ENCODE data around the gene RBM27. TPM values are rescaled to one million over a fixed set of nuclear protein-coding genes. Genes with fewer than 3 reads are reported as not detected.
A peak's percentile ranks its signal among the peaks of the same experiment; 100 is the strongest.

Gene RBM27
- total RNA-seq (2021): 29.4 to 32.6 TPM (median 29.8 TPM) in 3 replicates
- percentile 97 among the genes with signal in this experiment for Bru-seq, nascent RNA
- long read RNA-seq, experiment 1, full-length matches to known transcripts: 15 of 50 reads
- long read RNA-seq, experiment 1, partial matches to known transcripts: 9 of 50 reads
- long read RNA-seq, experiment 1, other reads (novel, unspliced or antisense): 26 of 50 reads
- long read RNA-seq, experiment 2, full-length matches to known transcripts: 1 of 52 reads
- long read RNA-seq, experiment 2, partial matches to known transcripts: 13 of 52 reads
- long read RNA-seq, experiment 2, other reads (novel, unspliced or antisense): 38 of 52 reads
- long read RNA-seq, experiment 3, partial matches to known transcripts: 1 of 2 reads
- long read RNA-seq, experiment 3, other reads (novel, unspliced or antisense): 1 of 2 reads

- H3K36me3 Mint-ChIP-seq: no peaks in the 10 kb centered on the region
- peak; percentile 100 for ATAC-seq
- ChIA-PET CTCF (no interaction called here), POLR2A (interaction anchor here (0.5 to 2.0 kb wide), 4 partner anchors 11 to 21 kb away, joined by 3 to 14 read pairs (median 6); partner anchors contain the start of gene LARS1)
- H3K27me3 Mint-ChIP-seq (ENCODE audit: low read depth): no peaks in the 10 kb centered on the region
- H3K4me3 Mint-ChIP-seq: no peak within 1 kb of the TSS
- no peaks in the 10 kb centered on the region for H3K9me3 Mint-ChIP-seq
- DNase-seq (ENCODE audit: low spot score): peak; percentile 99
- H3K4me1 Mint-ChIP-seq: peaks cover 13% of the 10 kb centered on the region
- H3K27ac Mint-ChIP-seq: no peak within 1 kb of the TSS
- TF ChIP-seq TEAD1 (CRISPR knock-in tag; IDR thresholded peaks at IDR 0.05) (peak; percentile 67; the same call in 1 of the 2 replicates), GABPB1 (CRISPR knock-in tag; IDR thresholded peaks at IDR 0.05) (peak; percentile 55; the same call in 1 of the 2 replicates), MXD4 (CRISPR knock-in tag; IDR thresholded peaks at IDR 0.05; ENCODE audit: borderline replicate concordance) (no peak), NR3C1 (CRISPR knock-in tag; conservative IDR thresholded peaks at IDR 0.05; ENCODE audit: low read depth) (no peak), FOXP4 (CRISPR knock-in tag; IDR thresholded peaks at IDR 0.05) (0 out of 2 replicates have a peak, but pooled peaks have one; percentile 18), ARID4B (CRISPR knock-in tag; IDR thresholded peaks at IDR 0.05; ENCODE audit: borderline replicate concordance) (peak; percentile 59; the same call in 1 of the 2 replicates), TEAD4 (CRISPR knock-in tag; IDR thresholded peaks at IDR 0.05) (no peak), IRF2 (CRISPR knock-in tag; IDR thresholded peaks at IDR 0.05; ENCODE audit: borderline replicate concordance, low read depth) (no peak), MYBL2 (CRISPR knock-in tag; IDR thresholded peaks at IDR 0.05) (0 out of 2 replicates have a peak, but pooled peaks have one; percentile 7), ZNF263 (CRISPR knock-in tag; IDR thresholded peaks at IDR 0.05; ENCODE audit: low read depth) (no peak), FOXJ3 (CRISPR knock-in tag; IDR thresholded peaks at IDR 0.05; ENCODE audit: borderline replicate concordance) (no peak), ZNF219 (CRISPR knock-in tag; IDR thresholded peaks at IDR 0.05; ENCODE audit: borderline replicate concordance) (no peak), ATF1 (CRISPR knock-in tag; IDR thresholded peaks at IDR 0.05) (no peak), JAZF1 (CRISPR knock-in tag; IDR thresholded peaks at IDR 0.05) (no peak), SMAD4 (CRISPR knock-in tag; IDR thresholded peaks at IDR 0.05) (no peak), ZNF232 (CRISPR knock-in tag; IDR thresholded peaks at IDR 0.05) (no peak), GRHL2 (CRISPR knock-in tag; IDR thresholded peaks at IDR 0.05; ENCODE audit: insufficient replicate concordance, severe bottlenecking) (no peak), SP1 (CRISPR knock-in tag; conservative IDR thresholded peaks at IDR 0.05) (peak; percentile 65), ZNF138 (CRISPR knock-in tag; conservative IDR thresholded peaks at IDR 0.05) (no peak)
- TF ChIP-seq, protein P1, sequence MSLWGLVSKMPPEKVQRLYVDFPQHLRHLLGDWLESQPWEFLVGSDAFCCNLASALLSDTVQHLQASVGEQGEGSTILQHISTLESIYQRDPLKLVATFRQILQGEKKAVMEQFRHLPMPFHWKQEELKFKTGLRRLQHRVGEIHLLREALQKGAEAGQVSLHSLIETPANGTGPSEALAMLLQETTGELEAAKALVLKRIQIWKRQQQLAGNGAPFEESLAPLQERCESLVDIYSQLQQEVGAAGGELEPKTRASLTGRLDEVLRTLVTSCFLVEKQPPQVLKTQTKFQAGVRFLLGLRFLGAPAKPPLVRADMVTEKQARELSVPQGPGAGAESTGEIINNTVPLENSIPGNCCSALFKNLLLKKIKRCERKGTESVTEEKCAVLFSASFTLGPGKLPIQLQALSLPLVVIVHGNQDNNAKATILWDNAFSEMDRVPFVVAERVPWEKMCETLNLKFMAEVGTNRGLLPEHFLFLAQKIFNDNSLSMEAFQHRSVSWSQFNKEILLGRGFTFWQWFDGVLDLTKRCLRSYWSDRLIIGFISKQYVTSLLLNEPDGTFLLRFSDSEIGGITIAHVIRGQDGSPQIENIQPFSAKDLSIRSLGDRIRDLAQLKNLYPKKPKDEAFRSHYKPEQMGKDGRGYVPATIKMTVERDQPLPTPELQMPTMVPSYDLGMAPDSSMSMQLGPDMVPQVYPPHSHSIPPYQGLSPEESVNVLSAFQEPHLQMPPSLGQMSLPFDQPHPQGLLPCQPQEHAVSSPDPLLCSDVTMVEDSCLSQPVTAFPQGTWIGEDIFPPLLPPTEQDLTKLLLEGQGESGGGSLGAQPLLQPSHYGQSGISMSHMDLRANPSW (CRISPR knock-in tag; conservative IDR thresholded peaks at IDR 0.05; ENCODE audit: low read depth): no peak
- TF ChIP-seq, protein P2, sequence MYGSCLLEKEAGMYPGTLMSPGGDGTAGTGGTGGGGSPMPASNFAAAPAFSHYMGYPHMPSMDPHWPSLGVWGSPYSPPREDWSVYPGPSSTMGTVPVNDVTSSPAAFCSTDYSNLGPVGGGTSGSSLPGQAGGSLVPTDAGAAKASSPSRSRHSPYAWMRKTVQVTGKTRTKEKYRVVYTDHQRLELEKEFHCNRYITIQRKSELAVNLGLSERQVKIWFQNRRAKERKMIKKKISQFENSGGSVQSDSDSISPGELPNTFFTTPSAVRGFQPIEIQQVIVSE (CRISPR knock-in tag; IDR thresholded peaks at IDR 0.05; ENCODE audit: borderline replicate concordance): no peak
- TF ChIP-seq, protein P3, sequence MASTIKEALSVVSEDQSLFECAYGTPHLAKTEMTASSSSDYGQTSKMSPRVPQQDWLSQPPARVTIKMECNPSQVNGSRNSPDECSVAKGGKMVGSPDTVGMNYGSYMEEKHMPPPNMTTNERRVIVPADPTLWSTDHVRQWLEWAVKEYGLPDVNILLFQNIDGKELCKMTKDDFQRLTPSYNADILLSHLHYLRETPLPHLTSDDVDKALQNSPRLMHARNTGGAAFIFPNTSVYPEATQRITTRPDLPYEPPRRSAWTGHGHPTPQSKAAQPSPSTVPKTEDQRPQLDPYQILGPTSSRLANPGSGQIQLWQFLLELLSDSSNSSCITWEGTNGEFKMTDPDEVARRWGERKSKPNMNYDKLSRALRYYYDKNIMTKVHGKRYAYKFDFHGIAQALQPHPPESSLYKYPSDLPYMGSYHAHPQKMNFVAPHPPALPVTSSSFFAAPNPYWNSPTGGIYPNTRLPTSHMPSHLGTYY (CRISPR knock-in tag; IDR thresholded peaks at IDR 0.05): no peak
- TF ChIP-seq, protein P4, sequence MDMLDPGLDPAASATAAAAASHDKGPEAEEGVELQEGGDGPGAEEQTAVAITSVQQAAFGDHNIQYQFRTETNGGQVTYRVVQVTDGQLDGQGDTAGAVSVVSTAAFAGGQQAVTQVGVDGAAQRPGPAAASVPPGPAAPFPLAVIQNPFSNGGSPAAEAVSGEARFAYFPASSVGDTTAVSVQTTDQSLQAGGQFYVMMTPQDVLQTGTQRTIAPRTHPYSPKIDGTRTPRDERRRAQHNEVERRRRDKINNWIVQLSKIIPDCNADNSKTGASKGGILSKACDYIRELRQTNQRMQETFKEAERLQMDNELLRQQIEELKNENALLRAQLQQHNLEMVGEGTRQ (CRISPR knock-in tag; IDR thresholded peaks at IDR 0.05): no peak
These were observed at the start of gene RBM27 for GRCh38 chr5:146203011-146203871. RBM27 (plus strand) TSS chr5:146203605; CDS start chr5:146203766, 161 bp downstream.
